Measurements from ENCODE around the gene SRM.
"Not testable (repeated sequence)": the region's sequence is repeated elsewhere in the genome, so short reads cannot be mapped to it uniquely, and the experiment has no call there.

The SRM gene

GRCh38 chr1:11063937-11064537 lies 4.2 kb upstream of the SRM start:
- not testable (repeated sequence) for DNase-seq

DNA sequence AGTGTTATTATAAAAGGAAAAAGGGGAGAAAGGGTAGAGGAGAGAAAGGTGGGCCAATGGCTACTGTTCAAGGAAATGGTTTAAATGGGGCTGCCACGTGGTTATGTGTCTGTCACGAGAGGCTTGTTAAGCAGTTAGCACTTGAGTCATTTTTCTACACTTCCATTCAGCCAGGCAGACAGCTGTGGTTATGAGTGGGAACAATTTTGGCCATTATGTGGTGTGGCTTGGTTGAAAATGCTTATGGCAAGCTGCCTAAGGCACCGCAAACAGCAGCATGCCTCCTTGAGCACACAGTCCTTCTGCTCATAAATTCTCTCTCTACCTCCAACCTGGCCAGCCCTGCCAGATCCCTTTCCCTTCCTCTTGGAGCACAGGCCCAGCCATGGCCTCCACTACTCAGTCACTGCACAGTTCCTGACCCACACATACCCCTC lies 3.2 kb upstream of the SRM start:
- DNase-seq = no peak

GRCh38 chr1:11061652-11062365 lies 2.0 kb upstream of the SRM start:
- DNase-seq = no peak

DNA sequence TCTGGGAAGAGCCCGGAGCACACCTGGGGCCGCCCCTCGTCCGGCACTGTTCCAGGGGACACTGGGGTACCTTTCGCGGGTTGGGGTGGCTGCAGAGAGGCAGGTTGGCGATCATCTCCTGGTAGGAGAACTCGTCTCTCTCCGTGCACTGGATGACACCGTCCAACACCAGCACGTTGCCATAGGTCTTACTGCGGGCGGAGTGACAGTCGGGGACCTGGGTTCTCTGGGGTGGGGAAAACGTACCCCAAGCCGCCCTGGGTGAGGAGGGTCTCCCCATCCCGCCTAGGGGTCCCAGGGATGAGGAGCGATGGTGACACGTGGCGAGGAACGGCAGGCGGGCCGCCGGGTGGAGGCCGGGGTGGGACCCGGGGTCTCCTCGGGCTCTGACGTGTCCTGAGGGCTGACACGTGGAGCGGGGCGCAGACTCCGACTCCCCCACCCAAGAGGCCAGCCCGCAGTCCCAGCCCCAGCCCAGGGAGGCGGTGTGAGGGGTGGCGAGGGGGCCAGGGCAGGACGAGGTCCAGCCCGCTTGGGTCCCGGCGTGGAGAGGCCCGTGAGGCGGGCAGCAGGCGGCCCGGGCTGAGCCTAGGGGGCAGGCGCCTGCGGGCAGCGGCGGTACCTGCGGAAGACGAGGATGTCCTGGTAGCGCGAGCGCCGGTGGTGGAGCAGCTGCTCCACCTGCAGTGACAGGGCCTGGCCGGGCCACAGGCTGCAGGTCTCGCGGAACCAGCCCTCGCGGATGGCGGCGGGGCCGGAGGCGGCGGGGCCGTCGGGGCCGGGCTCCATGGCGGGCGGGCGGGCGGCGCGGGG lies 457 bp downstream of the SRM start:
- peak in 1 of 2 experiments; percentile 53 for DNase-seq

DNA sequence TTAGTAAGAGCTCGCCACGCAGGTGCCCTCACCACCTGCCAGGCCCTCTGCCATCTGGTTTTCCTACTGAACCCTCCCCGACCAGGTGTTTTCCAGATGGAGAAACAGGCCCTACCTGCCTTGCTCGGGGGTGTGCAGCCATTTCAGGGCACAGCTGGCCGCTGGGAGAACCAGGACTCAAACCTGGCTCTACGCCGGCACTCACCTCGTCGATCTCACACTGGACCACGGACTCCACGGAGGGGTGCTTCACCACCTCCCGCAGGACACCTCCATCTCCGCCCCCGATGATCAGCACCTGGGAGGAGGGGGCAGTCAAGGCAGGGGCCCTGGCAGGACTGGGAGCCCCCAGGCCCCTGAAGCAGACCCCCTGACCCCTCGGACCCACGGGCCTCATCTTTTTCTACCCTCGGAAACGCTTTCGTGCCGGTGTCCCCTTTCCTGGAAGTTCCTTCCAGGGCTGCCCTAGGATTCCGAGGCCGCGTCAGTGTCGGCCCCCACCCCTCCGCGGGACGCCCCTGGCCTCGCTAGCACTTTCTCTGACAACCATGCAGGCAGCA lies 1.1 kb downstream of the SRM start:
- no peak for DNase-seq

- no peak for DNase-seq
Measured at GRCh38 chr1:11058026-11058425, 1.8 kb downstream of the SRM start.

DNA sequence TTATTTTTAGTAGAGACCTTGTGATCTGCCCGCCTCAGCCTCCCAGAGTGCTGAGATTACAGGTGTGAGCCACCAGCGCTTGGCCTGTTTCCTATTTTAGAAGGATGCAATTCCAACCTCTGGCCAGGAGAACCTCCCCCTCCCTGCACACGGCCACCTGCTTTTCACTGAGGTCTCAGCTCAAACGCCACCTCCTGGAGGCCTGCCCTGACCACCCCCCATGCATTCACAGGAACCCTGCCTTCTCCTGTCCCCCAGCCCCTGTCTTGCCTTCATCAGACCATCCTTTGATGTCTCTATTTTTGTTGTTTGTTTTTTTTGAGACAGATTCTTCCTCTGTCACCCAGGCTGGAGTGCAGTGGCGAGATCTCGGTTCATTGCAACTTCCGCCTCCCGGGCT lies 2.3 kb downstream of the SRM start:
- no peak for DNase-seq

DNA sequence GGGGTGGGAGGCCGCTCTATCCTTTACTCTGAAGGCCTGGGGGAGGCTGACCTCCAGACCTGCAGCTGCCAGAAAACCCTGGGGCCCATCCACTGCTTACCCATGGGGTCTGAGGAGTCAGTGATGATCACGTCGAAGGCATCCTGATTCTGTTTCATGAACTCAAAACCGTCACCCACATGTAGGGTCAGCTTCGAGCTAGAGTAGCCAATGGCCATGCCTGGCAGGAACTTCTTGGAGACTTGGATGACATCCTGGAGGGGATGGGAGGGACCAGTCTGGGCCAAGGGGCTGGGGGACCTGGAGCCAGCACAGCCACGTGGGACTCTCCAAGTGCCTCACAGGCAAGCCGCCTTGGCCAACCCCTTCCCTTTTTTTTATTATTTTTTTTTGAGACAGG lies 3.3 kb downstream of the SRM start:
- DNase-seq = no peak

- DNase-seq = no peak
Measured at GRCh38 chr1:11055676-11056075, 4.1 kb downstream of the SRM start.

DNA sequence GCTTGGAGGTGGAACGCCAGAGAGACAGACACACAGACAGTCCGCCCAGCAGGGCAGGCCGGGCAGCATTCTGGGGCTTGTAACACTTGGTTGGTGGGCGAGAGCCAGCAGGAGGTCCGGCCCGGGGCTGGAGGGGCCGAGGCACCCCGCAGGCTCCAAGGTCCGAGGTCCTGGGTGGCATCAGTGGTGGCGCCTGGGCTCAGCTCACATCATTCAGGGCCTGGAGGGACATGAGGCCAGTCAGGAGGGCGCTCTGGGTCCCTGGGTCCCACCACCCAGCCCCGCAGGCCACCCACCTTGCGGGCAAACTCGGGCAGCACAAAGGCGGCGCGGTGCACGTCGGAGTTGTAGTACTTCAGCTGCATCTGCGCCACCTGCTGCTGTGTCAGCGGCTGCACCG lies 5.2 kb downstream of the SRM start:
- no peak for DNase-seq

- DNase-seq = no peak
Measured at GRCh38 chr1:11054181-11054580, 5.6 kb downstream of the SRM start.

GRCh38 chr1:11053758-11054137 lies 6.1 kb downstream of the SRM start:
- DNase-seq = peak in 1 of 2 experiments; percentile 35

DNA sequence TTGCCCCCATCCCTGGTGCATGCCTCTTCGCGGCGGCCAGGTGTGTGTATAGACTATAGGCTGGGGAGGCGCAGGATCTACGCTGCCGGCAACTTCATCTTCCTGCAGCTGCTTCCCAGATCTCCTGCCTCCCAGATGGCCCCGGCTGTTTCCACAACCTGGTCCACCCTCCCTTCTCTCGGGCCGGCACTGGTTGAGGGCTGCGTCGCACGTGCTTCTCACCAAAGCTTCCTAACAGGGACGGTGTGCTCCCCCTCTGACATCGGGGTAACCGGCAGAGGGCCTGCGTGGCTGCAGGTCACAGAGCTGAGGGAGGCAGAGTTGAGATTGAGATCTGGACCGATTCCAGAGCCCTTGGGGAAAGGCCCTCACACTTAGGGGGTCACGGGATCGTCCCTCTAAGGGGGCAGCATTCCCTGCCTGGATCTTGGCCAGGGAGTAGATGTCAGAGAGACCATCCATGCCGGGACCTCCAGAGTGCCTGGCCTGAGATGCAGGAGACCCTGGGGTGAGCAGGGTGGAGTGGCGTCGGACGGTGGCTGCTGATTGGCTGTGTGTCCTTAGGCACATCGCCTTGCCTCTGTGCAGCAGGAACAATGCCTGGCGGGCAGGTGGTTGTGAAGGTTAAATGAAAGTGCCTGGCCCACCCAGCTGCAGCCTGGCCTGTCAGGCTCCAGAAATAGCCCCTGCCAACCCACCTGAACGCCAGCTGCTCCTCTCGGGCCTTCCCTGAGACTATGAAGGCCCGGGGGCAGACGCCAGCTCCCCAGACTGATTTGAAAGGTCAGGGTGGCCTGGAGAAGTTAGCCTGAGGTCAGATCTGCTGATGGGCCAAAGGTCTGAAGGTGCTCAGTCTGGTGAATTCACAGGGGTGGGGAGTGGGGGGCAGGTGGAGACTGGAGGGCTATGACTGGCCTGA lies 6.7 kb downstream of the SRM start:
- DNase-seq = peak; percentile 21 to 43

- no peak for DNase-seq
Measured at GRCh38 chr1:11051781-11052511, 7.9 kb downstream of the SRM start.

- DNase-seq = not testable (repeated sequence)
Measured at GRCh38 chr1:11051121-11051520, 8.7 kb downstream of the SRM start.

DNA sequence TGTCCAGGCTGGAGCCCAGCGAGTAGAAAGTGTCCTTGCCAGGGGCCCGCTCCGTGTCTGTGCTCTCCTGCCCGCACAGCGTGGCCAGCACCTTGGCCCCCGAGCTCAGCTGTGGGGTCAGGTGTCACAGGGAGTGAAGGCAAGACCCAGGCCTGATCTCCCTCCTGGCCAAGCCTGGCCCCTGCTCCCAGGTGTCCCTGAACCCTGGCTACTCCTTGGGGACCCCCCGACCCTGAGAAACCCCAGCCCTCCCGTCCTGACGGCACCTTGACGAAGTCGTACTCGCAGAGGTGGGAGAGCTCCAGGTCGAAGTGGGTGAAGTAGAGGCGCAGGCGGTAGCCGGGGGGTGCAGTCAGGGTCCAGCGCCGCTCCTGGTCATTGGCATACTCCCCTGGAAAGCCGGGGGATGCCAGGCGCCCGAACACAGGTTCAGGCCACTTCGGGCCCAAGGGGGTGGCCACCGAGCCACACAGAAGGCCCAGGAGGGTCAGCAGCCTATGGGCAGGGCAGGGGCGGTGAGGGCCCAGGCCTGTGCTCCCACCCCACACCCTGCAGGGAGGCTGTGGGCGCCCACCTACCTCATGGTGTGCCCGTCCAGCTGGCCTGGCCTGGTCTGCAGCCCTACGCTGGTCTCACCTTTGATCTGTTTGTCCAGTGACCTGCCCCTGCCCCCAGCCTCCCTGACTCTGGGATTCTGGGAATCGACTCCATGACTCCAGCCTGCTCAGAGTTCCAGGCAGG lies 13.0 kb downstream of the SRM start, which contains the start of gene MASP2:
Gene MASP2, minus strand, starts transcription at position 615 of the 741 bp plus-strand sequence. Its CDS starts 32 bp downstream, at position 583.
- DNase-seq = no peak

- no peak for DNase-seq
Measured at GRCh38 chr1:11046270-11046566, 13.6 kb downstream of the SRM start.

- DNase-seq = no peak
Measured at GRCh38 chr1:11045428-11046269, 14.2 kb downstream of the SRM start.

- no peak for DNase-seq
Measured at GRCh38 chr1:11044849-11045427, 14.9 kb downstream of the SRM start.
